HG03135 (cell line): ENCODE results near the gene ALK.

Experiments
- ATAC-seq: cut with Tn5 transposase; IDR thresholded peaks from one replicate; pipeline ENCODE4 v1.9.1; 2021; ENCODE audit warnings: mild to moderate bottlenecking, moderate library complexity; ENCODE audit not compliant: unreplicated experiment

Gene ALK

GRCh38 chr2:29583548-29584156, 337.7 kb downstream of the ALK start:
- no peak for ATAC-seq

- ATAC-seq, result no peak
Measured at GRCh38 chr2:29583104-29583503, 338.3 kb downstream of the ALK start.

- ATAC-seq, result no peak
Measured at GRCh38 chr2:29582062-29582461, 339.3 kb downstream of the ALK start.

GRCh38 chr2:29580223-29580622, 341.2 kb downstream of the ALK start:
- ATAC-seq, result no peak

GRCh38 chr2:29579495-29580169, 341.8 kb downstream of the ALK start:
- no peak for ATAC-seq

- ATAC-seq, result no peak
Measured at GRCh38 chr2:29578084-29578598, 343.2 kb downstream of the ALK start.

GRCh38 chr2:29576231-29576630, 345.2 kb downstream of the ALK start:
- ATAC-seq, result no peak

GRCh38 chr2:29575370-29575890, 346.0 kb downstream of the ALK start:
- ATAC-seq, result no peak

GRCh38 chr2:29573612-29574011, 347.8 kb downstream of the ALK start:
- no peak for ATAC-seq

- ATAC-seq, result no peak
Measured at GRCh38 chr2:29573147-29573546, 348.2 kb downstream of the ALK start.

GRCh38 chr2:29570539-29570938, 350.8 kb downstream of the ALK start:
- ATAC-seq, result no peak

GRCh38 chr2:29567906-29568520, 353.4 kb downstream of the ALK start:
- no peak for ATAC-seq

- ATAC-seq, result no peak
Measured at GRCh38 chr2:29563697-29564096, 357.7 kb downstream of the ALK start.

GRCh38 chr2:29562896-29563295, 358.5 kb downstream of the ALK start:
- ATAC-seq, result no peak

GRCh38 chr2:29562319-29562718, 359.1 kb downstream of the ALK start:
- ATAC-seq, result no peak

- no peak for ATAC-seq
Measured at GRCh38 chr2:29561628-29562027, 359.8 kb downstream of the ALK start.

- ATAC-seq, result no peak
Measured at GRCh38 chr2:29561181-29561580, 360.2 kb downstream of the ALK start.

- no peak for ATAC-seq
Measured at GRCh38 chr2:29560566-29560965, 360.8 kb downstream of the ALK start.

GRCh38 chr2:29560030-29560429, 361.4 kb downstream of the ALK start:
- ATAC-seq, result no peak

- no peak for ATAC-seq
Measured at GRCh38 chr2:29559578-29559977, 361.8 kb downstream of the ALK start.

- no peak for ATAC-seq
Measured at GRCh38 chr2:29558097-29558496, 363.3 kb downstream of the ALK start.

GRCh38 chr2:29557268-29557667, 364.1 kb downstream of the ALK start:
- no peak for ATAC-seq
